ENCODE data around the gene PCDHA9.
"Not testable (repeated sequence)": the region's sequence is repeated elsewhere in the genome, so short reads cannot be mapped to it uniquely, and the experiment has no call there.

PCDHA9 gene

GRCh38 chr5:140835622-140836510 is 12.3 kb upstream of the PCDHA9 start:
- DNase-seq: no peak

- DNase-seq: peak; percentile 58
Measured at GRCh38 chr5:140840978-140841962, 6.9 kb upstream of the PCDHA9 start, which contains the start of gene PCDHA8. Gene PCDHA8 (plus strand): TSS chr5:140841187. CDS start chr5:140841322, 135 bp downstream.

GRCh38 chr5:140842798-140843733 is 5.1 kb upstream of the PCDHA9 start:
- DNase-seq: no peak

DNA sequence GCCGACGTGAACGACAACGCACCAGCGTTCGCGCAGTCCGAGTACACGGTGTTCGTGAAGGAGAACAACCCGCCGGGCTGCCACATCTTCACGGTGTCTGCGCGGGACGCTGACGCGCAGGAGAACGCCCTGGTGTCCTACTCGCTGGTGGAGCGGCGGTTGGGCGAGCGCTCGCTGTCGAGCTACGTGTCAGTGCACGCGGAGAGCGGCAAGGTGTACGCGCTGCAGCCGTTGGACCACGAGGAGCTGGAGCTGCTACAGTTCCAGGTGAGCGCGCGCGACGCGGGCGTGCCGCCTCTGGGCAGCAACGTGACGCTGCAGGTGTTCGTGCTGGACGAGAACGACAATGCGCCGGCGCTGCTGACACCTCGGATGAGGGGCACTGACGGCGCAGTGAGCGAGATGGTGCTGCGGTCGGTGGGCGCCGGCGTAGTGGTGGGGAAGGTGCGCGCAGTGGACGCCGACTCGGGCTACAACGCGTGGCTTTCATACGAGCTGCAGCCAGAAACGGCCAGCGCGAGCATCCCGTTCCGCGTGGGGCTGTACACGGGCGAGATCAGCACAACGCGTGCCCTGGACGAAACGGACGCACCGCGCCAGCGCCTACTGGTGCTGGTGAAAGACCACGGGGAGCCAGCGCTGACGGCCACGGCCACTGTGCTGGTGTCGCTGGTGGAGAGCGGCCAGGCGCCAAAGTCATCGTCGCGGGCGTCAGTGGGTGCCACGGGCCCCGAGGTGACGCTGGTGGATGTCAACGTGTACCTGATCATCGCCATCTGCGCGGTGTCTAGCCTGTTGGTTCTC is 1.9 kb downstream of the PCDHA9 start:
- not testable (repeated sequence) for DNase-seq

- DNase-seq: peak; percentile 20
Measured at GRCh38 chr5:140855772-140856674, 7.8 kb downstream of the PCDHA9 start, which contains the start of gene PCDHA10. Gene PCDHA10 (plus strand): TSS chr5:140855897. CDS start chr5:140856049, 152 bp downstream.

DNA sequence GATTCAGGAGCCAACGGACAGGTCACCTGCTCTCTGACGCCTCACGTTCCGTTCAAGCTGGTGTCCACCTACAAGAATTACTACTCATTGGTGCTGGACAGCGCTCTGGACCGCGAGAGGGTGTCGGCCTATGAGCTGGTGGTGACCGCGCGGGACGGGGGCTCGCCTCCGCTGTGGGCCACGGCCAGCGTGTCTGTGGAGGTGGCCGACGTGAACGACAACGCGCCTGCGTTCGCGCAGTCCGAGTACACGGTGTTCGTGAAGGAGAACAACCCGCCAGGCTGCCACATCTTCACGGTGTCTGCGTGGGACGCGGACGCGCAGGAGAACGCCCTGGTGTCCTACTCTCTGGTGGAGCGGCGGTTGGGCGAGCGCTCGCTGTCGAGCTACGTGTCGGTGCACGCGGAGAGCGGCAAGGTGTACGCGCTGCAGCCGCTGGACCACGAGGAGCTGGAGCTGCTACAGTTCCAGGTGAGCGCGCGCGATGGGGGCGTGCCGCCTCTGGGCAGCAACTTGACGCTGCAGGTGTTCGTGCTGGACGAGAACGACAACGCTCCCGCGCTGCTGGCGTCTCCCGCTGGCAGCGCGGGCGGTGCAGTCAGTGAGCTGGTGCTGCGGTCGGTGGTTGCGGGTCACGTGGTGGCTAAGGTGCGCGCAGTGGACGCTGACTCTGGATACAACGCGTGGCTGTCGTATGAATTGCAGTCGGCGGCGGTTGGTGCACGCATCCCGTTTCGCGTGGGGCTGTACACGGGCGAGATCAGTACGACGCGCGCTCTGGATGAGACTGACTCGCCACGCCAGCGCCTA is 9.2 kb downstream of the PCDHA9 start:
- DNase-seq: no peak

DNA sequence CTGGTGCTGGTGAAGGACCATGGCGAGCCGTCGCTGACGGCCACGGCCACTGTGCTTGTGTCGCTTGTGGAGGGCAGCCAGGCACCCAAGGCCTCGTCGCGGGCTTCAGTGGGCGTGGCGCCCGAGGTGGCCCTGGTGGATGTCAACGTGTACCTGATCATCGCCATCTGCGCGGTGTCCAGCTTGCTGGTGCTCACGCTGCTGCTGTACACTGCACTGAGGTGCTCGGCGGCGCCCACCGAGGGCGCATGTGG is 9.7 kb downstream of the PCDHA9 start:
- no peak for DNase-seq

DNA sequence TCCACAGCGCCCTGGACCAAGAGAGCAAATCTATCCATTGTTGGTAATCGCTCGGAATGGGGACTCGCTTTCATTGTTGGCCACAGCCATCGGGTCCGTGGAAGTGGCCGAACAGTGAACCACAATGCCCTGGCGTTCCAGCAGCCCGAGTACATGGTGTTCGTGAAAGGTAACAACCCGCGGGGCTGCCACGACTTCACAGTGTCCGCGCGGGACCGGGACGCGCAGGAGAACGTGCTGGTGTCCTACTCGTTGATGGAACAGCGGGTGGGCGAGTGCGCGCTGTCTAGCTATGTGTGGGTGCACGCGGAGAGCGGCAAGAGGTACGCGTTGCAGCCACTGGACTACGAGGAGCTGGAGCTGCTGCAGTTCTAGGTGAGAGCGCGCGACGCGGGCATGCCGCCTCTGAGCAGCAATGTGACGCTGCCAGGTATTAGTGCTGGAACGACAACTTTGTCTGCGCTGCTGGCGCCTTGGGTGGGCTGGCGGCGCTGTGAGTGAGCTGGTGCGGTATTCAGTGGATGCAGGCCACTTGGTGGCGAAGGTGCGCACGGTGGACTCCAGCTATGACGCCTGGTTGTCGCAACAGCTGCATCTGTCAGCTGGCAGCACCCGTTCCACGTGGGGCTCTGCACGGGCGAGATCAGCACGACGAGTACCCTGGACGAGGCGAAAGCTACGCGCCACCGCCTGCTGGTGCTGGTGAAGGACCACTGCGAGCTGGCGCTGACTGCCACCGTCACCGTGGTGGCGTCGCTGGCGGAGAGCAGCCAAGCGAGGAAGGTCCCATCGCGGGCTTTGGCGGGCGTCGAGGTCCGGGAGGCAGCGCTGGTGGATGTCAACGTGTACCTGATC is 14.5 kb downstream of the PCDHA9 start:
- no peak for DNase-seq

- DNase-seq: peak; percentile 78
Measured at GRCh38 chr5:140868721-140869554, 20.8 kb downstream of the PCDHA9 start, which contains the start of gene PCDHA11. Gene PCDHA11 (plus strand): TSS chr5:140868957. CDS start chr5:140869104, 147 bp downstream.

DNA sequence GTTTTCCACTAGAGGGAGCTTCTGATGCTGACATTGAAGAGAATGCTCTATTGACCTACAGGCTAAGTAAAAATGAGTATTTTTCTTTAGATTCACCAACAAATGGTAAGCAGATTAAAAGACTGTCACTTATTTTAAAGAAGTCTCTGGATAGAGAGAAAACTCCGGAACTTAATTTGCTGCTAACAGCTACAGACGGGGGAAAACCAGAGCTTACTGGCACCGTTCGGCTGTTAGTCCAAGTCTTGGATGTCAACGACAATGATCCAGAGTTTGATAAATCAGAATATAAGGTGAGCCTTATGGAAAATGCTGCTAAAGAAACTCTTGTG is 21.3 kb downstream of the PCDHA9 start:
- no peak for DNase-seq

DNA sequence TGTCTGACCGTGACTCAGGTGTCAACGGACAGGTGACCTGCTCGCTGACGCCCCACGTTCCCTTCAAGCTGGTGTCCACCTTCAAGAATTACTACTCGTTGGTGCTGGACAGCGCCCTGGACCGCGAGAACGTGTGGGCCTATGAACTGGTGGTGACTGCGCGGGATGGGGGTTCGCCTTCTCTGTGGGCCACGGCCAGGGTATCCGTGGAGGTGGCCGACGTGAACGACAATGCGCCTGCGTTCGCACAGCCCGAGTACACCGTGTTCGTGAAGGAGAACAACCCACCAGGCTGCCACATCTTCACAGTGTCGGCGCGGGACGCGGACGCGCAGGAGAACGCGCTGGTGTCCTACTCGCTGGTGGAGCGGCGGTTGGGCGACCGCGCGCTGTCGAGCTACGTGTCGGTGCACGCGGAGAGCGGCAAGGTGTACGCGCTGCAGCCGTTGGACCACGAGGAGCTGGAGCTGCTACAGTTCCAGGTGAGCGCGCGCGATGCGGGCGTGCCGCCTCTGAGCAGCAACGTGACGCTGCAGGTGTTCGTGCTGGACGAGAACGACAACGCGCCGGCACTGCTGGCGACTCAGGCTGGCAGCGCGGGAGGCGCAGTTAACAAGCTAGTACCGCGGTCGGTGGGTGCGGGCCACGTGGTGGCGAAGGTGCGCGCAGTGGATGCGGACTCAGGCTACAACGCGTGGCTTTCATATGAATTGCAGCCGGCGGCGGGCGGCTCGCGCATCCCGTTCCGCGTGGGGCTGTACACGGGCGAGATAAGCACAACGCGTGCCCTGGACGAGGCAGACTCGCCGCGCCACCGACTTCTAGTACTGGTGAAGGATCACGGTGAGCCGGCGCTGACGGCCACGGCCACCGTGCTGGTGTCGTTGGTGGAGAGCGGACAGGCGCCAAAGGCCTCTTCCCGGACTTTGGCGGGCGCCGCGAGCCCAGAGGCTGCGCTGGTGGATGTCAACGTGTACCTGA is 22.3 kb downstream of the PCDHA9 start:
- no peak for DNase-seq

DNA sequence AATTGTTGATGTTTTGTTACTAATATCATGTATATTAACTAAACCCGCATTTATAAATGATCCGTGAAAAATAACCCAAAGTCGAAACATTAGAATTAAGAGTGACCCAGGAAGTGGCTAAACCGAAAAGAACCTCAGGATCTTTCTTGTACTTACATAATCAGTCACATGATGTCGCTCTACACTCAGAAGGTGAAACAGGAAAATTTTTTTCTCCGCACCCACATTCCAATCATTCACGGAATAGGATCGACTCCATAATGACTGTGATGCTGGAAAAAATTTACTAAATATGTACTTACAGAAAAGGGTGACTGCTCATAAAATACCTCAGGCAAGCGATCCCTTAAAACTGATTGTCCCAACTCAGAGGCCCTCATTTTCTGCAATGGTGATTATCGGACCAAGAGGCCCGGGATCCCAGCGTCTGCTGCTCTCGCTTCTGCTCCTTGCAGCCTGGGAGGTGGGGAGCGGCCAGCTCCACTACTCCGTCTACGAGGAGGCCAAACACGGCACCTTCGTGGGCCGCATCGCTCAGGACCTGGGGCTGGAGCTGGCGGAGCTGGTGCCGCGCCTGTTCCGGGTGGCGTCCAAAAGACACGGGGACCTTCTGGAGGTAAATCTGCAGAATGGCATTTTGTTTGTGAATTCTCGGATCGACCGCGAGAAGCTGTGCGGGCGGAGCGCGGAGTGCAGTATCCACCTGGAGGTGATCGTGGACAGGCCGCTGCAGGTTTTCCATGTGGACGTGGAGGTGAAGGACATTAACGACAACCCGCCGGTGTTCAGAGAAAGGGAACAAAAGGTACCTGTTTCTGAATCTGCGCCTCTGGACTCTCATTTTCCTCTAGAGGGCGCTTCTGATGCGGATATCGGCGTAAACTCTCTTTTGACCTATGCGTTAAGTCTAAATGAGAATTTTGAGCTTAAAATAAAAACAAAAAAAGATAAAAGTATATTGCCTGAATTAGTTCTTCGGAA is 27.2 kb downstream of the PCDHA9 start, which contains the start of gene PCDHA12:
Gene PCDHA12, plus strand, starts transcription at position 224 of the 981 bp plus-strand sequence. Its CDS starts 165 bp downstream, at position 389.
- DNase-seq: peak; percentile 0

DNA sequence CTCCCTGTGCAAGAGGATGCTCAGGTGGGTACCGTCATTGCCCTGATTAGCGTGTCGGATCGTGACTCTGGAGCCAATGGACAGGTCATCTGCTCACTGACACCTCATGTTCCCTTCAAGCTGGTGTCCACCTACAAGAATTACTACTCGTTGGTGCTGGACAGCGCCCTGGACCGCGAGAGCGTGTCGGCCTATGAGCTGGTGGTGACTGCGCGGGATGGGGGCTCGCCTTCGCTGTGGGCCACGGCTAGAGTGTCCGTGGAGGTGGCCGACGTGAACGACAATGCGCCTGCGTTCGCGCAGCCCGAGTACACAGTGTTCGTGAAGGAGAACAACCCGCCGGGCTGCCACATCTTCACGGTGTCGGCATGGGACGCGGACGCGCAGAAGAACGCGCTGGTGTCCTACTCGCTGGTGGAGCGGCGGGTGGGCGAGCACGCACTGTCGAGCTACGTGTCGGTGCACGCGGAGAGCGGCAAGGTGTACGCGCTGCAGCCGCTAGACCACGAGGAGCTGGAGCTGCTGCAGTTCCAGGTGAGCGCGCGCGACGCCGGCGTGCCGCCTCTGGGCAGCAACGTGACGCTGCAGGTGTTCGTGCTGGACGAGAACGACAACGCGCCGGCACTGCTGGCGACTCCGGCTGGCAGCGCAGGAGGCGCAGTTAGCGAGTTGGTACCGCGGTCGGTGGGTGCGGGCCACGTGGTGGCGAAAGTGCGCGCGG is 28.5 kb downstream of the PCDHA9 start:
- not testable (repeated sequence) for DNase-seq

- no peak for DNase-seq
Measured at GRCh38 chr5:140877262-140877581, 29.0 kb downstream of the PCDHA9 start.
